Activated CD4-positive, alpha-beta T cell treated with anti-CD3 and anti-CD28 coated beads for 36 hours (primary cell): ENCODE results near the gene SNRPA1. TPM values are rescaled to one million over a fixed set of nuclear protein-coding genes. Genes with fewer than 3 reads are reported as not detected.

Source experiments
- ATAC-seq: fragments of 200-7000 bp; cut with Tn5 transposase; one replicate; pipeline ENCODE4 v1.10.0; 2021; ENCODE audit warnings: mild to moderate bottlenecking, moderate library complexity
- CTCF ChIA-PET: fragments of 350-600 bp; sonication (Branson Sonifier 250); formaldehyde crosslinking; loops from one replicate; lab custom pipeline; 2021; ENCODE audit warnings: antibody characterized with exemption; lab: Charles Lee
- POLR2A ChIA-PET: fragments of 350-600 bp; sonication (Branson Sonifier 250); formaldehyde crosslinking; loops from one replicate; lab custom pipeline; 2021; ENCODE audit warnings: antibody characterized with exemption, inconsistent platforms; lab: Charles Lee
- DNase-seq: peaks from one replicate; pipeline ENCODE4 v3.0.0-alpha.2; 2020
- H3K27ac Mint-ChIP-seq: one replicate; pipeline ENCODE4 v1.8.0; 2021; ENCODE audit warnings: mixed read lengths
- H3K27me3 Mint-ChIP-seq: one replicate; pipeline ENCODE4 v1.8.0; 2021; ENCODE audit warnings: mixed read lengths
- H3K36me3 Mint-ChIP-seq: one replicate; pipeline ENCODE4 v1.8.0; 2021; ENCODE audit warnings: low read depth, mixed read lengths
- H3K4me1 Mint-ChIP-seq: one replicate; pipeline ENCODE4 v1.8.0; 2021; ENCODE audit warnings: mixed read lengths
- H3K4me3 Mint-ChIP-seq: one replicate; pipeline ENCODE4 v1.8.0; 2021; ENCODE audit warnings: mild to moderate bottlenecking, moderate library complexity, mixed read lengths
- H3K9me3 Mint-ChIP-seq: one replicate; pipeline ENCODE4 v1.8.0; 2021; ENCODE audit warnings: low read depth, mixed read lengths
- intact Hi-C, 2 experiments: fragments of 100-400 bp; cut with DNase I in 1 of 2; cut with micrococcal nuclease in 1 of 2; formaldehyde crosslinking; loops; one replicate each; pipeline versions ENCODE4 v1.14.2 to v1.15.1; 2022 to 2024; cut with DNase I, micrococcal nuclease
- total RNA-seq, 2 experiments: library from RNA; stranded (reverse); gene quantifications; one replicate each; pipeline ENCODE4 v1.2.3, GENCODE V29; 2021

SNRPA1 gene
- total RNA-seq, 2 experiments from 2014 or later, result 167 to 185 TPM

- no peaks in the 10 kb centered on the region for H3K9me3 Mint-ChIP-seq
- no peak overlapping the region for H3K4me3 Mint-ChIP-seq
- POLR2A ChIA-PET, result no interaction called here
Measured at GRCh38 chr15:101237251-101237650, 57.8 kb downstream of the SNRPA1 start.

DNA sequence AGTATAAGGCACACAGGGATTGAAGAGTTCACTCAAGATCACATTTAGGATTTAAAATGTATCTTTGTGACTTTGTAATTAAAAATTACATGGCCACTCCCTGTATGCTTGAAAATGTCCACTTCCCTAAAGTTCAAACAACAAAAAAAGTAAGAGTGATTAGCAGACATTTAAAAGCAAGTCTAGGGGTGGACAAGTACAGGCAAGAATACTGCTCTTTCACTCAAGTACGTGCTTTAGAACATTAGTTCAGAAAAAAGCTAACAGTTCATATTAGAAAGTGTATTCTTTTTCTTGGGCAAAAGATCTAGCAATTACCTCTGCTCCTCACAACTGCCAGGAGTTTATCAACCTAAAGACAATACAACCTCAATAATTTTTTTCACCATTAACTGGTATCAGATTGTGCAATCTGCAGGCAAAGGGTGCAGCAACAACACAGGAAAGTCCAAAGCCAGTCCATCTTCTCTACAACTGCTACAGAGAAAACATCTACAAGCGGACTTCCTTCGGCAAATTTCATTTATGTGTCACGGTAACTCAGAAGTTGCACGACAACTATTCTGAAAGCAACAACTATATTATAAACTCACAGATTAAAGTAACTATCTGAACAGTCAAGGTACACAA, 61.3 kb downstream of the SNRPA1 start:
- intact Hi-C loops, result no loop called here
- H3K36me3 Mint-ChIP-seq, result peaks cover 67% of the 10 kb centered on the region
- no peak overlapping the region for H3K4me3 Mint-ChIP-seq
- H3K4me1 Mint-ChIP-seq, result peaks cover 43% of the 10 kb centered on the region
- H3K9me3 Mint-ChIP-seq, result peaks cover 4% of the 10 kb centered on the region
- ATAC-seq (no peak), DNase-seq (no peak)
- CTCF ChIA-PET, result no interaction called here
- H3K27ac Mint-ChIP-seq, result no peak overlapping the region
- H3K27me3 Mint-ChIP-seq, result no peaks in the 10 kb centered on the region
- POLR2A ChIA-PET, result no interaction called here

More at GRCh38 chr15:101237251-101237650, 57.8 kb downstream of the SNRPA1 start:
- ATAC-seq (no peak), DNase-seq (no peak)
- peaks cover 42% of the 10 kb centered on the region for H3K36me3 Mint-ChIP-seq
- peaks cover 67% of the 10 kb centered on the region for H3K4me1 Mint-ChIP-seq
- no peaks in the 10 kb centered on the region for H3K27me3 Mint-ChIP-seq
- CTCF ChIA-PET, result interaction anchor here (0.7 kb wide), 1 partner anchor 113 kb away, joined by 3 read pairs; no protein-coding TSS in a partner anchor
- H3K27ac Mint-ChIP-seq, result no peak overlapping the region
- intact Hi-C loops, result no loop called here

DNA sequence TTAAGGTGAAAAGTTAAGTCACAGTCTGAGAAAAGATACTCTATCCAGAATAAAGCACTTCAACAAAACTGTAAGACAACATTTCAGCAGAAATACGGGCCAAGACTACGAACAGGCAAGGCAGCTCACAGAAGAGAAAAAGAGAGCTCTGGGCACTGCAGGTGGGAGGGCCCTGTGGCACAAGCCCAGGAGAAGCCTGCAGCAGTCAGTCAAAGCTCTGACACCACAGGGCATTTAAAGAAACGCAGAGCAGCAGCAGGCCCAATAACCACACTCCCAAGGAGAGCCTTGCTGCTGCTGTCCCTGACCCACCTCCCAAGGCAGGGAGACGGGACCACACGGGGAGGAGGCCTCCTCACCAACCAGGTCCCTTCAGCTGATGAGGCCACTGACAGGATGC, 62.4 kb downstream of the SNRPA1 start:
- DNase-seq, result no peak
- H3K4me3 Mint-ChIP-seq, result no peak overlapping the region
- ChIA-PET CTCF (interaction anchor here (1.5 kb wide), 1 partner anchor 13 kb away, joined by 5 read pairs; no protein-coding TSS in a partner anchor), POLR2A (no interaction called here)
- peaks cover 11% of the 10 kb centered on the region for H3K9me3 Mint-ChIP-seq
- H3K27ac Mint-ChIP-seq, result no peak overlapping the region
- peaks cover 48% of the 10 kb centered on the region for H3K4me1 Mint-ChIP-seq
- peaks cover 77% of the 10 kb centered on the region for H3K36me3 Mint-ChIP-seq
- intact Hi-C loops, result no loop called here
- no peaks in the 10 kb centered on the region for H3K27me3 Mint-ChIP-seq
- no peak for ATAC-seq

Other genes starting within 250 kb of the SNRPA1 start
- 10 to 100 TPM; 31.5 to 36.1 TPM for gene CHSY1, start 43.2 kb downstream of the SNRPA1 start, total RNA-seq
- gene SELENOS, start 17.8 kb downstream of the SNRPA1 start, total RNA-seq, result 10 to 100 TPM; 14.5 to 20.8 TPM
- gene PCSK6, start 194.5 kb upstream of the SNRPA1 start, total RNA-seq, result under 1 TPM; 0.75 to 0.95 TPM